GM12878 (cell line): ENCODE measurements around the gene GALNT3. TPM values are rescaled to one million over a fixed set of nuclear protein-coding genes. Genes with fewer than 3 reads are reported as not detected.

Source experiments
- ATAC-seq: fragments of 200-7000 bp; cut with Tn5 transposase; 3 replicates; pipeline ENCODE4 v1.9.1; 2020; ENCODE audit warnings: mild to moderate bottlenecking, moderate library complexity
- Bru-seq: library from RNA; stranded (reverse); fragments of 400-500 nt; gene quantifications from one replicate; lab custom pipeline; 2021; lab: Mats Ljungman, UMichigan
- BruChase-seq, 2 experiments: library from RNA; stranded (reverse); fragments of 400-500 nt; gene quantifications; one replicate each; lab custom pipeline; 2021; lab: Mats Ljungman, UMichigan
- BruUV-seq: library from RNA; stranded (reverse); fragments of 400-500 nt; replicated peaks from 2 replicates; lab custom pipeline; 2021; lab: Mats Ljungman, UMichigan
- CTCF ChIA-PET: fragments of 300-600 bp; sonication (Branson Sonifier 250); formaldehyde crosslinking; extraction: SDS; loops from one replicate; lab custom pipeline; 2021; ENCODE audit warnings: inconsistent platforms; lab: Yijun Ruan, JAX
- POLR2A ChIA-PET: fragments of 350-600 bp; formaldehyde crosslinking; extraction: SDS; loops from one replicate; lab custom pipeline; 2021; ENCODE audit warnings: inconsistent platforms; lab: Charles Lee
- RAD21 ChIA-PET: fragments of 300-600 bp; sonication (Branson Sonifier 250); formaldehyde crosslinking; loops from one replicate; lab custom pipeline; 2023; ENCODE audit warnings: antibody characterized with exemption; ENCODE audit not compliant: unreplicated experiment; lab: Charles Lee
- SMC1A ChIA-PET: fragments of 300-600 bp; sonication (Branson Sonifier 250); formaldehyde crosslinking; loops from one replicate; lab custom pipeline; 2023; ENCODE audit not compliant: unreplicated experiment, uncharacterized antibody; lab: Charles Lee
- DNase-seq: peaks from one replicate; pipeline ENCODE4 v3.0.0-alpha.2; 2011; ENCODE audit warnings: low read depth, low spot score
- FAIRE-seq: peaks from 3 replicates; lab custom pipeline; 2011; peaks lifted over from hg19 to GRCh38; lab: Jason Lieb, UNC
- H2AFZ ChIP-seq: 2 replicates; pipeline ENCODE4 v1.6.0; 2011; ENCODE audit warnings: low read depth, low read length, control low read depth; ENCODE audit not compliant: control insufficient read depth
- H3K27ac ChIP-seq: 2 replicates; pipeline ENCODE4 v1.5.1; 2011; ENCODE audit warnings: control low read depth; ENCODE audit not compliant: control insufficient read depth, insufficient read depth
- H3K27me3 ChIP-seq, 2 experiments: replicated peaks in 1 of 2; 2 replicates each; pipeline versions ENCODE4 v1.6.0 to v1.6.1; 2011; ENCODE audit warnings: low read length in 1 of 2; ENCODE audit not compliant: control insufficient read depth in 2 of 2, insufficient read depth in 2 of 2
- H3K36me3 ChIP-seq, 2 experiments: 2 replicates each; pipeline ENCODE4 v1.5.1; 2011; ENCODE audit warnings: low read length in 1 of 2; ENCODE audit not compliant: control insufficient read depth in 2 of 2, insufficient read depth in 2 of 2
- H3K4me1 ChIP-seq: 2 replicates; pipeline ENCODE4 v1.6.1; 2011; ENCODE audit warnings: mild to moderate bottlenecking, low read length, moderate library complexity, mixed read lengths; ENCODE audit not compliant: control insufficient read depth, insufficient read depth
- H3K4me2 ChIP-seq: 2 replicates; pipeline ENCODE4 v1.6.0; 2011; ENCODE audit warnings: control low read depth; ENCODE audit not compliant: control insufficient read depth, insufficient read depth
- H3K4me3 ChIP-seq: fragments of 200-600 bp; sonication (generic); 2 replicates; pipeline ENCODE4 v1.5.1; 2016
- H3K79me2 ChIP-seq: 2 replicates; pipeline ENCODE4 v1.6.0; 2011; ENCODE audit warnings: low read length; ENCODE audit not compliant: control insufficient read depth, insufficient read depth
- H3K9ac ChIP-seq: 2 replicates; pipeline ENCODE4 v1.8.0; 2011; ENCODE audit warnings: low read length, control low read depth, mixed read lengths; ENCODE audit not compliant: control insufficient read depth, insufficient read depth
- H3K9me3 ChIP-seq: replicated peaks from 3 replicates; pipeline ENCODE4 v1.5.1; 2011; ENCODE audit warnings: mild to moderate bottlenecking, low read length; ENCODE audit not compliant: control insufficient read depth, insufficient read depth
- H4K20me1 ChIP-seq: 2 replicates; pipeline ENCODE4 v1.6.0; 2011; ENCODE audit not compliant: control insufficient read depth, insufficient read depth
- CBFB ChIP-seq: IDR thresholded peaks from 2 replicates; pipeline ENCODE4 v1.6.1; 2016; ENCODE audit warnings: antibody characterized with exemption, low read depth
- PML ChIP-seq: IDR thresholded peaks from 2 replicates; pipeline ENCODE4 v1.6.1; 2012; ENCODE audit warnings: low read length, inconsistent platforms
- RAD21 ChIP-seq: IDR thresholded peaks from 2 replicates; pipeline ENCODE4 v1.6.1; 2011; ENCODE audit warnings: mild to moderate bottlenecking, low read depth, low read length, moderate library complexity; ENCODE audit not compliant: insufficient read depth
- SIN3A ChIP-seq: IDR thresholded peaks from 2 replicates; pipeline ENCODE4 v1.6.1; 2012; ENCODE audit warnings: low read depth, low read length, improper control_type of control experiment
- TCF3 ChIP-seq: IDR thresholded peaks from 2 replicates; pipeline ENCODE4 v1.6.1; 2012; ENCODE audit warnings: low read depth, mild to moderate bottlenecking, low read length, borderline replicate concordance; ENCODE audit not compliant: insufficient read depth
- WGBS: methylation state at CpG from one replicate; pipeline ENCODE4 v1.1.6; 2016; ENCODE audit warnings: low lambda C conversion rate; ENCODE audit not compliant: insufficient replicate concordance, insufficient coverage; ENCODE audit errors: missing lambda C conversion rate; 5-methylcytosine and 5-hydroxymethylcytosine counted together
- in situ Hi-C: fragments of 300-500 bp; cut with MboI; formaldehyde crosslinking; loops from 9 replicates; pipeline ENCODE4 v1.14.3; 2018; ENCODE audit warnings: mixed read lengths
- intact Hi-C: fragments of 100-400 bp; cut with micrococcal nuclease; formaldehyde crosslinking; loops from one replicate; pipeline ENCODE4 v1.14.2; 2022; ENCODE audit not compliant: unreplicated experiment
- long read RNA-seq, 2 experiments: library from polyadenylated mRNA; unstranded; transcript quantifications; one replicate each; pipeline ENCODE4 v2.0.0, GENCODE V29; 2019 to 2020
- polyA minus RNA-seq, 3 experiments: library from RNA; depleted of rRNA, polyadenylated mRNA; stranded (reverse); fragments of >200 nt; gene quantifications; 2 replicates each; pipeline ENCODE4 v1.2.3, GENCODE V29; 2011
- polyA plus RNA-seq, 11 experiments: library from polyadenylated mRNA; depleted of rRNA in 4 of 11; unstranded in 6 of 11; stranded (reverse) in 5 of 11; fragments of >200 nt; fragmentation: Nextera tagmentation in 4 of 11; fragmentation: Illumina TruSeq in 1 of 11; extraction: Ambion mirVana in 4 of 11; extraction: Trizol in 1 of 11; gene quantifications; 1 replicate in 1 of 11; 2 replicates in 10 of 11; pipeline versions ENCODE4 v1.2.1 to v1.2.3, GENCODE V29; 2011 to 2016; ENCODE audit warnings: inconsistent platforms in 2 of 11, missing spikeins in 2 of 11, low read depth in 1 of 11
- total RNA-seq, 4 experiments: library from RNA; depleted of rRNA in 3 of 4; stranded (reverse); fragments of >200 nt in 3 of 4; fragmentation: Illumina TruSeq in 1 of 4; extraction: Trizol in 1 of 4; gene quantifications; 2 replicates each; pipeline versions ENCODE4 v1.2.1 to v1.2.3, GENCODE V29; 2013 to 2021
- TF ChIP-seq, protein P1 (sequence below): IDR thresholded peaks from 2 replicates; pipeline ENCODE4 v1.6.1; 2012; ENCODE audit warnings: low read length, inconsistent platforms
- TF ChIP-seq, protein P2 (sequence below): IDR thresholded peaks from 2 replicates; pipeline ENCODE4 v1.6.1; 2012; ENCODE audit warnings: low read depth, low read length, improper control_type of control experiment

The GALNT3 gene
- total RNA-seq (2013; cell fraction: nucleolus; rRNA removed): 3.0 and 5.1 TPM in 2 replicates
- total RNA-seq (2014; rRNA removed) (0.96 and 1.4 TPM in 2 replicates), total RNA-seq (2014; rRNA removed; fragmentation: Illumina TruSeq; extraction: Trizol) (1.7 and 1.9 TPM in 2 replicates), total RNA-seq (2021) (1.0 and 1.4 TPM in 2 replicates), polyA plus RNA-seq (2011; rRNA removed) (1.1 and 2.6 TPM in 2 replicates), polyA plus RNA-seq (2014; fragmentation: Illumina TruSeq; extraction: Trizol) (1.1 and 1.7 TPM in 2 replicates), polyA plus RNA-seq (2014; fragmentation: Nextera tagmentation; extraction: Ambion mirVana) (under 1 TPM; 0.56 to 0.66 TPM), polyA plus RNA-seq (2014; rRNA removed) (0.53 and 0.67 TPM in 2 replicates), polyA plus RNA-seq (2016; fragmentation: Nextera tagmentation; extraction: Ambion mirVana) (1 to 10 TPM; 2.8 to 3.7 TPM), polyA minus RNA-seq (2011; rRNA and poly(A)+ RNA removed) (0.66 and 0.72 TPM in 2 replicates), Bru-seq, nascent RNA (percentile 60 among the genes with signal in this experiment), BruChase-seq, experiment 1, labeled RNA remaining after a 6-hour chase (percentile 52 among the genes with signal in this experiment), BruChase-seq, experiment 2, labeled RNA remaining after a 2-hour chase (percentile 58 among the genes with signal in this experiment)
- 0.45 TPM for polyA plus RNA-seq (2011; ENCODE audit: low read depth)
- polyA plus RNA-seq (2011; cell fraction: cytosol; rRNA removed): 0.20 and 0.39 TPM in 2 replicates
- polyA plus RNA-seq (2011; cell fraction: nucleus; rRNA removed): 0.98 and 1.6 TPM in 2 replicates
- 0.45 and 0.91 TPM in 2 replicates for polyA plus RNA-seq (2012)
- 0.62 and 0.80 TPM in 2 replicates for polyA minus RNA-seq (2011; cell fraction: cytosol; rRNA and poly(A)+ RNA removed)
- 0.57 and 0.85 TPM in 2 replicates for polyA minus RNA-seq (2011; cell fraction: nucleus; rRNA and poly(A)+ RNA removed)
- long read RNA-seq, experiment 1: 0 reads
- long read RNA-seq, experiment 2, partial matches to known transcripts: 1 of 1 reads
- long read RNA-seq, experiment 2, other reads (novel, unspliced or antisense): 0 of 1 reads

DNA sequence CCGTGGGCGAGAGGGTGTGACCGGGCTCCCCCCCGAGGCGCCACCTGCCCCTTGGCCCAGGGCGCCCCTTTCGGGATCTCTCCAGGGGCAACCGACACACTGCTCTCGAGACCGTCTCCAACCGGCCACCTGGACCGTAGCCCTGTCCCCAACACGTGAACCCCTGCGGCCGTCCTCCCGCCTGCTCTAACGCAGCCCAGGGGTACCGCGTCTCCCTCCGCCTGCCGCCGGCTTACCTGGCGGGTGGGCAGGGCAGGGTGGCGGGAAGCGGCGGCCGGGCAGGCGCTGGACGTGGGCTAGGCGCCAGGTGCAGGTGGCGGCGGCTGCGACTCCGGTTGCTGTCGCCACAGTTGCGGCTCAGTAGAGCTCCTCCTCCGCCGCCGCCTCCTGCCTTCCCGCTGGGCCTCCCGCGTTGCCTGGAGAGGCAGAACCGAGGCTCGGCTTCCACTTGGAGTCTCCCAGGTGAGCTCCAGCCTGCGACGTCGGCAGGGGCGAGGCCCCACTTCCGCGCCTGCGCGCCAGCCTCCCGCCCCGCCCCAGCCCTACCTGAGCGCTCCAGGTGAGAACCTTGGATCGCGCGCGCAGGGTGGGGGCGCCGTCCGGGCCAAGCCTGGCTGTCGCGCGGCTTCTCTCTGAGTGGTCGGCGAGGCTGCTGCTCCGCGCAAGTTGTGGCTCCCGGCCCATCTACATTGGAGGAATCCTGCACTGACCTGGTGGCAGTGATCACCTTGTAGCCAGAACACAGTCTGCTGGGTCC lies at the start of gene GALNT3:
TSS of gene GALNT3 (minus strand) at position 469 of the 757 bp plus-strand sequence. CDS start 23,547 bp downstream, outside the sequence.
- TF ChIP-seq, protein P1, sequence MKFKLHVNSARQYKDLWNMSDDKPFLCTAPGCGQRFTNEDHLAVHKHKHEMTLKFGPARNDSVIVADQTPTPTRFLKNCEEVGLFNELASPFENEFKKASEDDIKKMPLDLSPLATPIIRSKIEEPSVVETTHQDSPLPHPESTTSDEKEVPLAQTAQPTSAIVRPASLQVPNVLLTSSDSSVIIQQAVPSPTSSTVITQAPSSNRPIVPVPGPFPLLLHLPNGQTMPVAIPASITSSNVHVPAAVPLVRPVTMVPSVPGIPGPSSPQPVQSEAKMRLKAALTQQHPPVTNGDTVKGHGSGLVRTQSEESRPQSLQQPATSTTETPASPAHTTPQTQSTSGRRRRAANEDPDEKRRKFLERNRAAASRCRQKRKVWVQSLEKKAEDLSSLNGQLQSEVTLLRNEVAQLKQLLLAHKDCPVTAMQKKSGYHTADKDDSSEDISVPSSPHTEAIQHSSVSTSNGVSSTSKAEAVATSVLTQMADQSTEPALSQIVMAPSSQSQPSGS: no peak
- TF ChIP-seq SIN3A: no peak
- no peak for TF ChIP-seq RAD21
- TF ChIP-seq, protein P2, sequence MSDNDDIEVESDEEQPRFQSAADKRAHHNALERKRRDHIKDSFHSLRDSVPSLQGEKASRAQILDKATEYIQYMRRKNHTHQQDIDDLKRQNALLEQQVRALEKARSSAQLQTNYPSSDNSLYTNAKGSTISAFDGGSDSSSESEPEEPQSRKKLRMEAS: no peak
- 0 out of 2 replicates have a peak, but pooled peaks have one; percentile 22 for TF ChIP-seq TCF3
- no peak for TF ChIP-seq CBFB
- TF ChIP-seq PML: no peak
- no peak within 1 kb of the TSS for H3K27ac ChIP-seq
- POLR2A ChIA-PET: no interaction called here

More for the DNA sequence above, at the start of gene GALNT3:
- no TSS peak for BruUV-seq
- in situ Hi-C loops: no loop called here
- CTCF ChIA-PET: interaction anchor here (1.1 to 1.2 kb wide), 2 partner anchors 77 to 263 kb away, joined by 3 to 4 read pairs; no protein-coding TSS in a partner anchor
- peak within 1 kb of the TSS; percentile 81 for H2AFZ ChIP-seq
- peak within 1 kb of the TSS; percentile 71 for H3K4me3 ChIP-seq
- peak within 1 kb of the TSS; percentile 96 for H3K4me2 ChIP-seq
- H3K9me3 ChIP-seq: no peaks in the 10 kb centered on the region
- H3K4me1 ChIP-seq: peaks cover 6% of the 10 kb centered on the region
- FAIRE-seq: no peak
- ATAC-seq: peak; percentile 59
- SMC1A ChIA-PET: interaction anchor here (1.1 to 1.7 kb wide), 4 partner anchors 18 to 199 kb away, joined by 3 to 5 read pairs (median 4); no protein-coding TSS in a partner anchor
- no peaks in the 10 kb centered on the region for H3K36me3 ChIP-seq
- RAD21 ChIA-PET: interaction anchor here (0.9 to 1.7 kb wide), 2 partner anchors 80 to 345 kb away, joined by 3 to 6 read pairs; no protein-coding TSS in a partner anchor
- H3K79me2 ChIP-seq: no peaks in the 10 kb centered on the region
- DNase-seq: no peak
- under 1% methylated on average over 61 of the region's 70 CpGs for WGBS
- intact Hi-C loops: loop anchor here (5.0 kb wide), 1 partner anchor 78 kb away; no protein-coding TSS in a partner anchor
- no peaks in the 10 kb centered on the region for H4K20me1 ChIP-seq
- H3K27me3 ChIP-seq: peaks cover 0 to 13% of the 10 kb centered on the region in 2 experiments; a peak in 3 of 4 replicates
- no peak within 1 kb of the TSS; the same call in 1 of the 2 replicates for H3K9ac ChIP-seq
